GM23248 (cell line): ENCODE results near the gene UXT. TPM values are rescaled to one million over a fixed set of nuclear protein-coding genes. Genes with fewer than 3 reads are reported as not detected.

Source experiments
- DNase-seq: peaks from one replicate; pipeline ENCODE4 v3.0.0-alpha.2; 2015
- H2AFZ ChIP-seq: fragments of 200-600 bp; sonication (generic); 2 replicates; pipeline ENCODE4 v1.6.1; 2016; ENCODE audit warnings: antibody characterized with exemption
- H3F3A ChIP-seq: fragments of 200-600 bp; sonication (generic); 2 replicates; pipeline ENCODE4 v1.6.1; 2016; ENCODE audit warnings: mild to moderate bottlenecking, antibody characterized with exemption, mixed run types; ENCODE audit not compliant: insufficient read depth
- H3K27ac ChIP-seq: fragments of 200-600 bp; sonication (generic); 2 replicates; pipeline ENCODE4 v1.5.1; 2016; ENCODE audit warnings: mild to moderate bottlenecking
- H3K27me3 ChIP-seq: fragments of 200-600 bp; sonication (generic); replicated peaks from 2 replicates; pipeline ENCODE4 v1.6.1; 2016; ENCODE audit warnings: mild to moderate bottlenecking; ENCODE audit not compliant: insufficient read depth
- H3K36me3 ChIP-seq: fragments of 200-600 bp; sonication (generic); 2 replicates; pipeline ENCODE4 v1.6.1; 2016; ENCODE audit warnings: low read depth, mild to moderate bottlenecking
- H3K4me1 ChIP-seq: fragments of 200-600 bp; sonication (generic); 2 replicates; pipeline ENCODE4 v1.6.1; 2016; ENCODE audit warnings: mild to moderate bottlenecking; ENCODE audit not compliant: insufficient read depth
- H3K4me2 ChIP-seq: fragments of 200-600 bp; sonication (generic); one replicate; pipeline ENCODE4 v1.6.1; 2016; ENCODE audit warnings: mild to moderate bottlenecking; ENCODE audit not compliant: unreplicated experiment
- H3K4me3 ChIP-seq: fragments of 200-600 bp; sonication (generic); 2 replicates; pipeline ENCODE4 v1.5.1; 2016; ENCODE audit warnings: mild to moderate bottlenecking
- H3K79me2 ChIP-seq: fragments of 200-600 bp; sonication (generic); 2 replicates; pipeline ENCODE4 v1.6.1; 2016; ENCODE audit warnings: mild to moderate bottlenecking; ENCODE audit not compliant: insufficient read depth
- H3K9ac ChIP-seq: fragments of 200-600 bp; sonication (generic); 2 replicates; pipeline ENCODE4 v1.6.1; 2016; ENCODE audit warnings: mild to moderate bottlenecking
- H3K9me2 ChIP-seq: fragments of 200-600 bp; sonication (generic); 2 replicates; pipeline ENCODE4 v1.6.1; 2016; ENCODE audit warnings: mixed run types, mild to moderate bottlenecking, moderate library complexity; ENCODE audit not compliant: insufficient read depth
- H3K9me3 ChIP-seq: fragments of 200-600 bp; sonication (generic); one replicate; pipeline ENCODE4 v1.6.1; 2017; ENCODE audit warnings: low read depth
- H4K20me1 ChIP-seq: fragments of 200-600 bp; sonication (generic); 2 replicates; pipeline ENCODE4 v1.6.0; 2016; ENCODE audit not compliant: insufficient read depth
- EZH2 ChIP-seq: fragments of 200-600 bp; sonication (generic); IDR thresholded peaks from 2 replicates; pipeline ENCODE4 v1.6.1; 2018; ENCODE audit warnings: antibody characterized with exemption, mild to moderate bottlenecking; ENCODE audit not compliant: insufficient read depth, poor library complexity, severe bottlenecking
- EZH2phosphoT487 ChIP-seq: fragments of 200-600 bp; sonication (generic); IDR thresholded peaks from 2 replicates; pipeline ENCODE4 v1.6.1; 2018; ENCODE audit warnings: antibody characterized with exemption, moderate library complexity, mild to moderate bottlenecking, low read depth; ENCODE audit not compliant: insufficient read depth
- WGBS, 2 experiments: methylation state at CpG; one replicate each; pipeline ENCODE4 v1.1.6; 2015 to 2017; ENCODE audit warnings: low lambda C conversion rate in 2 of 2, low coverage in 1 of 2; ENCODE audit errors: missing lambda C conversion rate in 2 of 2; 5-methylcytosine and 5-hydroxymethylcytosine counted together
- in situ Hi-C: fragments of 300-500 bp; cut with MboI; formaldehyde crosslinking; loops from 2 replicates; pipeline ENCODE4 v1.15.0; 2020
- polyA plus RNA-seq: library from polyadenylated mRNA; unstranded; fragments of >200 nt; fragmentation: Nextera tagmentation; extraction: Ambion mirVana; gene quantifications from 2 replicates; pipeline ENCODE4 v1.2.1, GENCODE V29; 2016
- total RNA-seq: library from RNA; depleted of rRNA; stranded (reverse); fragments of >200 nt; shearing (Covaris generic); gene quantifications from 2 replicates; pipeline ENCODE4 v1.2.3, GENCODE V29; 2014; rRNA removed

UXT gene, protein sequence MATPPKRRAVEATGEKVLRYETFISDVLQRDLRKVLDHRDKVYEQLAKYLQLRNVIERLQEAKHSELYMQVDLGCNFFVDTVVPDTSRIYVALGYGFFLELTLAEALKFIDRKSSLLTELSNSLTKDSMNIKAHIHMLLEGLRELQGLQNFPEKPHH
- total RNA-seq (130 and 133 TPM in 2 replicates), polyA plus RNA-seq (158 and 160 TPM in 2 replicates)

DNA sequence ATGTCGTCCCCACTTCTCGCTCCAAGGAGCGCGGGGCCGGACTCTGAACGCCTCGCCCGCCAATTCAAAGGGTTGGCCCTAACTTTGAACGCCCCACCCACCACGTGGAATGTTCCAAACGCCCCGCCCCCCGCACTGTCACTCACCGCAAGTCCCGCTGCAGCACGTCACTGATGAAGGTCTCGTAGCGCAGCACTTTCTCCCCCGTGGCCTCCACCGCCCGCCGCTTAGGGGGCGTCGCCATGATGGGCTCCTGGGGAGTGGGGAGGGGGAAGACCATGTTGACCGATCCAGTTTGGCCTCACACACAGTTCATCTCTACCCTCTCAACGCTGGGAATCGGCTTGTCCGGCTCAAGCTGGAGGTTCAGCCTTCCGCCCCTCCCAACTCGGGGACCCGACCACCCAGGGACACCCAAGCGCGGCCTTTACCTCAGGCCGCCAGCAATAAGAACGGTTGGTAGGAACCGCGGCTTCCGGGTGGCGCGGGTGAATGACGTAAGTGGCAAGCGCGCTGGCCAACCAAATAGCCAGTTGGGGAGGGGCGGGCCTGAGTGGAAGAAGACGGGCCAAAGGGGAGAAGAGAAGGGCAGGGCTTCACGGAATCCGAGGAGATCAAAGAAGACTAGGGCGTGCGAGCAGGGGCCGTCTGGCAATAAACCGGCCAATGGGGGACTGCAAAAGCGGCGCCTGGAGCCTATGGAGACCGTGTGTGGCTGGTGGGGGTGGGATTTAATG lies at the start of gene UXT:
UXT (minus strand) TSS at position 497 of the 737 bp plus-strand sequence; CDS start at position 244, 253 bp downstream.
- in situ Hi-C loops = no loop called here
- Histone ChIP-seq H2AFZ (peak within 1 kb of the TSS; percentile 84), H4K20me1 (no peaks in the 10 kb centered on the region)

DNA sequence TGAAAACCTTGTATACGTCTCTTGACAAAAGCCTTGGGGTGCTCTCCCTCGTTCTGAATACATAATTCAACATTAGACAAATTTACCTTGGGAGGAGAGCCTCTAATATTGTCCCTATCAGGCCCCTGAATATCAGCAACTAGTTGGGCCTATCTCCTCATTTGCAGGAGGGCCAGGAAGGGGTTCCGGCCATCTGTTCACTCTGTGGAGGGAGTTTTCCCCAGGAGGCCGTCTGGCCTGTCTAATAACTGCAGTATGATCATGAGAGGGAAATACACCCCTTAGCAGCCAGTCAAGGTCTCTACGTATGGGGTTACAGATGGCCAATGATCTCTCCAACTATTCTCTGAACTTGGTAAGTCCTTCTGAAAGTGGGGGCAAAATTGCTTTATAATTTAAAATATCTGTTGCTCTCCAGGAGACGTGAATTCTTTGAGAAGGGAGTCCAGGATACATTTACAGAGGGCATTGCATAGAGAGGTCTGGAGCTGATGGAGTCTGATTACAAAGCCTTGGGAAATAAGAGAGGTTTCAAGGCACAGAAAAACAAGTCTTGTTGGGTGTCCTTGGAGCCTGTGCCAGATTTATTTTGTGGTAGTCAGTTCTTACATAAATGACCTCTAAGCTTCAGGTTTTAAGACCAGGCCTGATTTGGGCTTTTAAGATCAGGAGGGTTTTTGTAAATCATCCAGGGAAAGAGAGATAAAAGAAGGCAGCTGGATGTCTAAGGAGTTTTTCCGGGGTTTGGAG lies 48.2 kb upstream of the UXT start:
- 25 to 34% methylated on average over 7 of the region's 7 CpGs for WGBS, 2 experiments
- H2AFZ ChIP-seq = peak overlapping the region; percentile 51
- H4K20me1 ChIP-seq = no peaks in the 10 kb centered on the region
- H3K4me1 ChIP-seq = peaks cover 24% of the 10 kb centered on the region
- no peaks in the 10 kb centered on the region for H3K79me2 ChIP-seq
- H3K27ac ChIP-seq = peak overlapping the region; percentile 65
- no peaks in the 10 kb centered on the region for H3K27me3 ChIP-seq
- no peak for TF ChIP-seq EZH2
- no peak for TF ChIP-seq EZH2phosphoT487
- in situ Hi-C loops = no loop called here
- no peaks in the 10 kb centered on the region for H3K9me2 ChIP-seq
- H3K4me3 ChIP-seq = no peak overlapping the region
- no peaks in the 10 kb centered on the region for H3K9me3 ChIP-seq
- no peaks in the 10 kb centered on the region for H3K36me3 ChIP-seq
- H3F3A ChIP-seq = no peaks in the 10 kb centered on the region
- no peak overlapping the region for H3K9ac ChIP-seq
- peak; percentile 11 for DNase-seq
- peak overlapping the region; percentile 48 for H3K4me2 ChIP-seq

More for the DNA sequence above, at the start of gene UXT:
- Histone ChIP-seq H3K9ac (peak within 1 kb of the TSS; percentile 99), H3K9me3 (no peaks in the 10 kb centered on the region), H3K79me2 (peaks cover 19% of the 10 kb centered on the region), H3K27ac (peak within 1 kb of the TSS; percentile 100), H3F3A (peaks cover 23% of the 10 kb centered on the region; the same call in 1 of the 2 replicates), H3K9me2 (no peaks in the 10 kb centered on the region), H3K4me3 (peak within 1 kb of the TSS; percentile 98), H3K27me3 (no peaks in the 10 kb centered on the region), H3K36me3 (no peaks in the 10 kb centered on the region), H3K4me1 (peaks cover 31% of the 10 kb centered on the region), H3K4me2 (peak within 1 kb of the TSS; percentile 83)
- TF ChIP-seq EZH2phosphoT487 = no peak
- no peak for TF ChIP-seq EZH2
- DNase-seq = peak; percentile 95
- 1% methylated on average over 15 to 30 of the region's 54 CpGs for WGBS, 2 experiments

DNA sequence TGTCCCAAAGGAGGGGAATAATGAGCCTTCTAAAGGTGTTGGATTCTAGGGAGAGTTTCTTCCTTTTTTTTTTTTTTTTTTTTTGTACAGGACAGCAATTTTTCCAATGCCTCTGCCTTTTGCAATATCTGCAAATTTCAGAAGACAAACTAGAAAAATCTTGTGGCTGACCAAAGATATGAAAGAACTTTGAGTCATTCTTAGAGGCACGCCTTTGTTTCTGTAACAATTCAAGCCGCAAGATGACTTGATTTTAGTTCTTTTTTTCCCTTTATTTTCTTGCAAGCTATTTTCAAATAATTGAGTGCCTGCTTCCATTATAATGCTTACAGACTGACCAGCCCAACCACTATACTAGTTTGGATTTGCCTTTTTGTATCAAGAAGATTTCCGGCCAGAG lies 47.6 kb upstream of the UXT start:
- Histone ChIP-seq H3K9me2 (no peaks in the 10 kb centered on the region), H4K20me1 (no peaks in the 10 kb centered on the region), H2AFZ (peak overlapping the region; percentile 51), H3K79me2 (no peaks in the 10 kb centered on the region), H3K4me2 (peak overlapping the region; percentile 48), H3K27ac (peak overlapping the region; percentile 65), H3K27me3 (no peaks in the 10 kb centered on the region), H3K9me3 (no peaks in the 10 kb centered on the region), H3K9ac (no peak overlapping the region), H3F3A (no peaks in the 10 kb centered on the region), H3K36me3 (no peaks in the 10 kb centered on the region), H3K4me1 (peaks cover 24% of the 10 kb centered on the region), H3K4me3 (no peak overlapping the region)
- TF ChIP-seq EZH2phosphoT487 (no peak), EZH2 (no peak)
- peak; percentile 75 for DNase-seq
- 3% methylated on average over 3 of the region's 3 CpGs for WGBS, 2 experiments
- in situ Hi-C loops = no loop called here

DNA sequence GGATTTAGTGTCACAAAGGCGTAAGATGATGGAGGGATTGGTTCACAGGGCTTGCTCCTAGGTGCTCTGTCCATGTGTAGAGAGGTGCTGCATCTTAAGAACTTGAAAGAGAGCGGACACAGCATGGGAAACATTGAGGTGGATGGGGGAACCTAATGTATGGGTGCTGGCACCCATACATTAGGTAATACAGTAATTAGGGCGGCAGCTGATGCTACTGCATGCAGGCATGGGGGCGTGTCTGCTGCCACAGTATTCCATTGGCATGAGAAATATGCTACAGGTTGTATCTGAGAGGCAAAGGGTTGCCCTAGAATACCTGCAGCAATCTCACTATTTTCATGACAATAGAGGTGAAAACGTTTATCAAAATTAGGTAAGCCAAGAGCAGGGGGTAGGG lies 45.8 kb upstream of the UXT start:
- H3K79me2 ChIP-seq = no peaks in the 10 kb centered on the region
- WGBS, 2 experiments = 85 to 93% methylated on average over 3 to 4 of the region's 5 CpGs
- in situ Hi-C loops = no loop called here

More for the DNA sequence above, 45.8 kb upstream of the UXT start:
- no peak for DNase-seq
- Histone ChIP-seq H3K36me3 (no peaks in the 10 kb centered on the region), H4K20me1 (no peaks in the 10 kb centered on the region), H3K4me1 (peaks cover 18% of the 10 kb centered on the region), H3K9me3 (no peaks in the 10 kb centered on the region), H3K4me2 (no peak overlapping the region), H3K4me3 (no peak overlapping the region), H3F3A (no peaks in the 10 kb centered on the region), H3K27me3 (no peaks in the 10 kb centered on the region), H2AFZ (no peak overlapping the region), H3K27ac (no peak overlapping the region), H3K9me2 (no peaks in the 10 kb centered on the region), H3K9ac (no peak overlapping the region)
- TF ChIP-seq EZH2 (no peak), EZH2phosphoT487 (no peak)
